GM12878 (cell line): Measurements from ENCODE around the gene THRAP3. TPM values are rescaled to one million over a fixed set of nuclear protein-coding genes. Genes with fewer than 3 reads are reported as not detected.

ENCODE experiments used
- ATAC-seq: fragments of 200-7000 bp; cut with Tn5 transposase; 3 replicates; pipeline ENCODE4 v1.9.1; 2020; ENCODE audit warnings: mild to moderate bottlenecking, moderate library complexity
- BruUV-seq: library from RNA; stranded (reverse); fragments of 400-500 nt; replicated peaks from 2 replicates; lab custom pipeline; 2021; lab: Mats Ljungman, UMichigan
- CTCF ChIA-PET: fragments of 300-600 bp; sonication (Branson Sonifier 250); formaldehyde crosslinking; extraction: SDS; loops from one replicate; lab custom pipeline; 2021; ENCODE audit warnings: inconsistent platforms; lab: Yijun Ruan, JAX
- POLR2A ChIA-PET: fragments of 350-600 bp; formaldehyde crosslinking; extraction: SDS; loops from one replicate; lab custom pipeline; 2021; ENCODE audit warnings: inconsistent platforms; lab: Charles Lee
- RAD21 ChIA-PET: fragments of 300-600 bp; sonication (Branson Sonifier 250); formaldehyde crosslinking; loops from one replicate; lab custom pipeline; 2023; ENCODE audit warnings: antibody characterized with exemption; ENCODE audit not compliant: unreplicated experiment; lab: Charles Lee
- SMC1A ChIA-PET: fragments of 300-600 bp; sonication (Branson Sonifier 250); formaldehyde crosslinking; loops from one replicate; lab custom pipeline; 2023; ENCODE audit not compliant: unreplicated experiment, uncharacterized antibody; lab: Charles Lee
- DNase-seq: peaks from one replicate; pipeline ENCODE4 v3.0.0-alpha.2; 2011; ENCODE audit warnings: low read depth, low spot score
- FAIRE-seq: peaks from 3 replicates; lab custom pipeline; 2011; peaks lifted over from hg19 to GRCh38; lab: Jason Lieb, UNC
- H2AFZ ChIP-seq: 2 replicates; pipeline ENCODE4 v1.6.0; 2011; ENCODE audit warnings: low read depth, low read length, control low read depth; ENCODE audit not compliant: control insufficient read depth
- H3K27ac ChIP-seq: 2 replicates; pipeline ENCODE4 v1.5.1; 2011; ENCODE audit warnings: control low read depth; ENCODE audit not compliant: control insufficient read depth, insufficient read depth
- H3K27me3 ChIP-seq, 2 experiments: replicated peaks in 1 of 2; 2 replicates each; pipeline versions ENCODE4 v1.6.0 to v1.6.1; 2011; ENCODE audit warnings: low read length in 1 of 2; ENCODE audit not compliant: control insufficient read depth in 2 of 2, insufficient read depth in 2 of 2
- H3K36me3 ChIP-seq, 2 experiments: 2 replicates each; pipeline ENCODE4 v1.5.1; 2011; ENCODE audit warnings: low read length in 1 of 2; ENCODE audit not compliant: control insufficient read depth in 2 of 2, insufficient read depth in 2 of 2
- H3K4me1 ChIP-seq: 2 replicates; pipeline ENCODE4 v1.6.1; 2011; ENCODE audit warnings: mild to moderate bottlenecking, low read length, moderate library complexity, mixed read lengths; ENCODE audit not compliant: control insufficient read depth, insufficient read depth
- H3K4me2 ChIP-seq: 2 replicates; pipeline ENCODE4 v1.6.0; 2011; ENCODE audit warnings: control low read depth; ENCODE audit not compliant: control insufficient read depth, insufficient read depth
- H3K4me3 ChIP-seq: fragments of 200-600 bp; sonication (generic); 2 replicates; pipeline ENCODE4 v1.5.1; 2016
- H3K79me2 ChIP-seq: 2 replicates; pipeline ENCODE4 v1.6.0; 2011; ENCODE audit warnings: low read length; ENCODE audit not compliant: control insufficient read depth, insufficient read depth
- H3K9ac ChIP-seq: 2 replicates; pipeline ENCODE4 v1.8.0; 2011; ENCODE audit warnings: low read length, control low read depth, mixed read lengths; ENCODE audit not compliant: control insufficient read depth, insufficient read depth
- H3K9me3 ChIP-seq: replicated peaks from 3 replicates; pipeline ENCODE4 v1.5.1; 2011; ENCODE audit warnings: mild to moderate bottlenecking, low read length; ENCODE audit not compliant: control insufficient read depth, insufficient read depth
- H4K20me1 ChIP-seq: 2 replicates; pipeline ENCODE4 v1.6.0; 2011; ENCODE audit not compliant: control insufficient read depth, insufficient read depth
- ATF3 ChIP-seq: IDR thresholded peaks from 2 replicates; pipeline ENCODE4 v1.6.1; 2011; ENCODE audit warnings: low read depth, mild to moderate bottlenecking, low read length, moderate library complexity, borderline replicate concordance; ENCODE audit errors: extremely low read depth
- CREB1 ChIP-seq: IDR thresholded peaks from 2 replicates; pipeline ENCODE4 v1.6.1; 2012; ENCODE audit warnings: low read depth, mild to moderate bottlenecking, inconsistent platforms
- CREM ChIP-seq: IDR thresholded peaks from 2 replicates; pipeline ENCODE4 v1.6.1; 2014; ENCODE audit warnings: antibody characterized with exemption, low read depth
- ETV6 ChIP-seq, 2 experiments: fragments of 450-650 bp in 1 of 2; IDR thresholded peaks in 1 of 2; conservative IDR thresholded peaks in 1 of 2; 2 replicates each; pipeline ENCODE4 v1.6.1; 2014; ENCODE audit warnings: antibody characterized with exemption in 1 of 2, borderline replicate concordance in 1 of 2, low read depth in 1 of 2, mild to moderate bottlenecking in 1 of 2, moderate library complexity in 1 of 2
- IRF5 ChIP-seq: fragments of 450-650 bp; IDR thresholded peaks from 2 replicates; pipeline ENCODE4 v1.6.1; 2017; ENCODE audit warnings: borderline replicate concordance
- SREBF1 ChIP-seq: IDR thresholded peaks from 2 replicates; pipeline ENCODE4 v1.6.1; 2012; ENCODE audit warnings: mild to moderate bottlenecking, low read length
- WGBS: methylation state at CpG from one replicate; pipeline ENCODE4 v1.1.6; 2016; ENCODE audit warnings: low lambda C conversion rate; ENCODE audit not compliant: insufficient replicate concordance, insufficient coverage; ENCODE audit errors: missing lambda C conversion rate; 5-methylcytosine and 5-hydroxymethylcytosine counted together
- in situ Hi-C: fragments of 300-500 bp; cut with MboI; formaldehyde crosslinking; loops from 9 replicates; pipeline ENCODE4 v1.14.3; 2018; ENCODE audit warnings: mixed read lengths
- intact Hi-C: fragments of 100-400 bp; cut with micrococcal nuclease; formaldehyde crosslinking; loops from one replicate; pipeline ENCODE4 v1.14.2; 2022; ENCODE audit not compliant: unreplicated experiment
- polyA plus RNA-seq, 11 experiments: library from polyadenylated mRNA; depleted of rRNA in 4 of 11; unstranded in 6 of 11; stranded (reverse) in 5 of 11; fragments of >200 nt; fragmentation: Nextera tagmentation in 4 of 11; fragmentation: Illumina TruSeq in 1 of 11; extraction: Ambion mirVana in 4 of 11; extraction: Trizol in 1 of 11; gene quantifications; 1 replicate in 1 of 11; 2 replicates in 10 of 11; pipeline versions ENCODE4 v1.2.1 to v1.2.3, GENCODE V29; 2011 to 2016; ENCODE audit warnings: inconsistent platforms in 2 of 11, missing spikeins in 2 of 11, low read depth in 1 of 11
- total RNA-seq, 4 experiments: library from RNA; depleted of rRNA in 3 of 4; stranded (reverse); fragments of >200 nt in 3 of 4; fragmentation: Illumina TruSeq in 1 of 4; extraction: Trizol in 1 of 4; gene quantifications; 2 replicates each; pipeline versions ENCODE4 v1.2.1 to v1.2.3, GENCODE V29; 2013 to 2021

THRAP3 gene
- total and polyA plus RNA-seq, 10 of the 15 experiments (the other 5 are each of a cell fraction or from before 2014, with no cell fraction given) = 76.3 to 173 (median 136) TPM

GRCh38 chr1:36297062-36297461, 72.8 kb downstream of the THRAP3 start:
- Histone ChIP-seq H3K27ac (no peak overlapping the region), H3K36me3 (peaks cover 23 to 36% of the 10 kb centered on the region in 2 experiments), H3K4me1 (no peaks in the 10 kb centered on the region), H2AFZ (no peak overlapping the region), H3K27me3 (no peaks in the 10 kb centered on the region), H4K20me1 (no peaks in the 10 kb centered on the region), H3K9ac (no peak overlapping the region), H3K79me2 (no peaks in the 10 kb centered on the region), H3K9me3 (no peaks in the 10 kb centered on the region), H3K4me2 (no peak overlapping the region), H3K4me3 (no peak overlapping the region)
- no peak for ATAC-seq
- WGBS = 98% methylated on average over 2 of the region's 2 CpGs
- FAIRE-seq = no peak
- ChIA-PET SMC1A (interaction anchor here (1.2 kb wide), 1 partner anchor 10 kb away, joined by 3 read pairs; no protein-coding TSS in a partner anchor), POLR2A (interaction anchor here (0.6 to 1.2 kb wide), 2 partner anchors 9 to 46 kb away, joined by 3 to 4 read pairs; partner anchors contain the start of gene SH3D21), CTCF (no interaction called here), RAD21 (interaction anchor here (0.7 kb wide), 1 partner anchor 141 kb away, joined by 3 read pairs; no protein-coding TSS in a partner anchor)
- intact Hi-C loops = no loop called here
- no peak for TF ChIP-seq ATF3
- no peak for TF ChIP-seq SREBF1
- no peak for TF ChIP-seq CREM
- TF ChIP-seq IRF5 = no peak
- no peak for TF ChIP-seq ETV6 (conservative IDR thresholded peaks at IDR 0.05 in 1 of 2, IDR thresholded peaks at IDR 0.05 in 1 of 2; ENCODE audit: borderline replicate concordance in 1 of 2, low read depth in 1 of 2)
- no peak for TF ChIP-seq CREB1
- no peak for DNase-seq
- BruUV-seq = TSS peak; percentile 43
- in situ Hi-C loops = no loop called here
